ENCODE data around the gene ATP2B3.

DNA sequence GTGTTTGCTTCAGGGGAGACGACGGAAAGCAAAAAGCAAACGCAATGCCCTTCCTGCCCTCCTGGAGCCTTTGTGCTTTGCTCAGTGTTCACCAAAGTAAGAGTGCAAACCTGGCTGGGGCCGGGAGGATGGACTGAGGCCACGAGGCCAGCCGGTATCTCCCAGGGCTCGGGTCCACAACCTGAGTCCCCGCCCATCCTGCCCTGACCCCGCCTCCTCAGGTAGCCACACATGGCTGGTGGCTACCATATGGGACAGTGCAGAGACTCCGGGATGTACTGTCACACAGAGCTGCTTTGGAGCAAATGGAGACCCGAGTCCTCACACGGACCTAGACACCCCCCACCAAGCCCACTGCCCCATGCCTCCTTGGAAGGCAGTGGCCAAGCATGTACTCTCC, 4.8 kb downstream of the ATP2B3 start:
- no peak for TF ChIP-seq POLR2A (IDR thresholded peaks at IDR 0.05)
- TF ChIP-seq, protein P1, sequence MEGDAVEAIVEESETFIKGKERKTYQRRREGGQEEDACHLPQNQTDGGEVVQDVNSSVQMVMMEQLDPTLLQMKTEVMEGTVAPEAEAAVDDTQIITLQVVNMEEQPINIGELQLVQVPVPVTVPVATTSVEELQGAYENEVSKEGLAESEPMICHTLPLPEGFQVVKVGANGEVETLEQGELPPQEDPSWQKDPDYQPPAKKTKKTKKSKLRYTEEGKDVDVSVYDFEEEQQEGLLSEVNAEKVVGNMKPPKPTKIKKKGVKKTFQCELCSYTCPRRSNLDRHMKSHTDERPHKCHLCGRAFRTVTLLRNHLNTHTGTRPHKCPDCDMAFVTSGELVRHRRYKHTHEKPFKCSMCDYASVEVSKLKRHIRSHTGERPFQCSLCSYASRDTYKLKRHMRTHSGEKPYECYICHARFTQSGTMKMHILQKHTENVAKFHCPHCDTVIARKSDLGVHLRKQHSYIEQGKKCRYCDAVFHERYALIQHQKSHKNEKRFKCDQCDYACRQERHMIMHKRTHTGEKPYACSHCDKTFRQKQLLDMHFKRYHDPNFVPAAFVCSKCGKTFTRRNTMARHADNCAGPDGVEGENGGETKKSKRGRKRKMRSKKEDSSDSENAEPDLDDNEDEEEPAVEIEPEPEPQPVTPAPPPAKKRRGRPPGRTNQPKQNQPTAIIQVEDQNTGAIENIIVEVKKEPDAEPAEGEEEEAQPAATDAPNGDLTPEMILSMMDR (IDR thresholded peaks at IDR 0.05 in 4 of 5, conservative IDR thresholded peaks at IDR 0.05 in 1 of 5), result no peak
